GM12864 (cell line): ENCODE results near the gene UBE2V1.
"Not testable (repeated sequence)": the region's sequence is repeated elsewhere in the genome, so short reads cannot be mapped to it uniquely, and the experiment has no call there.

ENCODE experiments used
- DNase-seq: peaks from one replicate; pipeline ENCODE4 v3.0.0-alpha.2; 2011; ENCODE audit warnings: low read depth
- H3K4me3 ChIP-seq: 2 replicates; pipeline ENCODE4 v1.5.1; 2011; ENCODE audit warnings: mild to moderate bottlenecking, low read depth, low read length, control low read depth
- CTCF ChIP-seq: IDR thresholded peaks from 2 replicates; pipeline ENCODE4 v1.5.1; 2011; ENCODE audit warnings: low read depth, mild to moderate bottlenecking, moderate library complexity, low read length, control low read depth, inconsistent platforms; ENCODE audit errors: missing control alignments

Gene UBE2V1

GRCh38 chr20:50141811-50142561 is 29.0 kb upstream of the UBE2V1 start:
- DNase-seq, result no peak
- no peak for TF ChIP-seq CTCF
- no peak overlapping the region for H3K4me3 ChIP-seq

- DNase-seq, result no peak
- no peak for TF ChIP-seq CTCF
- H3K4me3 ChIP-seq, result no peak overlapping the region
Observed at GRCh38 chr20:50141018-50141675, 28.2 kb upstream of the UBE2V1 start.

- TF ChIP-seq CTCF, result no peak
- no peak for DNase-seq
- no peak overlapping the region for H3K4me3 ChIP-seq
Observed at GRCh38 chr20:50140339-50140859, 27.4 kb upstream of the UBE2V1 start.

- H3K4me3 ChIP-seq, result no peak overlapping the region
- DNase-seq, result no peak
- no peak for TF ChIP-seq CTCF
Observed at GRCh38 chr20:50138479-50139393, 25.8 kb upstream of the UBE2V1 start.

- H3K4me3 ChIP-seq, result no peak overlapping the region
- no peak for DNase-seq
- no peak for TF ChIP-seq CTCF
Observed at GRCh38 chr20:50138120-50138478, 25.1 kb upstream of the UBE2V1 start.

- DNase-seq, H3K4me3 ChIP-seq: not testable (repeated sequence)
Observed at GRCh38 chr20:50137702-50138101, 24.8 kb upstream of the UBE2V1 start.
